G401.6 (cell line): ENCODE measurements around the gene MYLK3.
"Not testable (repeated sequence)": the region's sequence is repeated elsewhere in the genome, so short reads cannot be mapped to it uniquely, and the experiment has no call there.

Experiments used
- FAIRE-seq: peaks from 2 replicates; lab custom pipeline; 2012; peaks lifted over from hg19 to GRCh38; lab: Jason Lieb, UNC

The MYLK3 gene

DNA sequence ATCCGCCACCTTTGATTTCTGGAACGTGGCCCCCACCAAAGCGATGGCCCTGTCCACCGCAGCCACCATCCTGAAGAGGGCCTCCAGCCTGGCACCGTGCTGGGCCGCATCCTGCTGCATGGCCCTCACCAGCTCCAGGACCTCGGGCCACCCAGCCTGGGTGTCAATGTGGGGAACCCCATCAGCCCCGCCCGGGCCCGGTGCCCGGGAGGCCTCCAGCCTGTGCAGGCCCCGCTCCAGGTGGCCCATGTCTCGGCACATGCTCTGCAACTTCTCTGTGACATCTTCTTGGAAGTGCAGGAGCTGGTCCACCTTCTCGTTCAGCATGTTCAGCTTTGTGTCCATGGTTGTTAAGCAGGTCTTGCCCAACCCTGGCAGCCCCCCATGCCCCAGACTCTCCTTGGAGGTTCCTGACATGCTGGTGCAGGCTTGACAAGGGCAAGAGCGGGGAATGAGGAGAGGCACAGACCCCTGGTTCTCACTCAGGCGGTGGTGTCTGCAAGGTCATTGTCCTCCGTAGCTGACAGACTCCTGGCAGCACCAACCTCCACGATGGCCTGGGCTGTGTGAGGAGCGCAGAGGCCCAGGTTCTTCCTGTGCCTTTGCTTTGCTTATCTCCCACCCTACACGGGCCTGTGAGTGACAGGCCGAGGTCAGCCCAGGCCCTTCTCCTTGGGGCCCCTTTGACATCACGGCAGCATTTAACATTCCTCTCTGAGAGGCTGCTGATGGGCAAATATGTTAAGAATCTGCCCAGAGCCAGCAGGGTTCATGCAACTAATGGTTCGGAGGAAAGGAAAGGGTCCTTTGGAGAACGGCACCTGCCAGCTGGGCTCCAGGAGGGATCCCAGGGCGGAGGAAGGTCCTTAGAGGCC, at the start of gene MYLK3:
MYLK3 (minus strand) TSS at position 568 of the 875 bp plus-strand sequence; CDS start at position 417, 151 bp downstream.
- peak; percentile 95 for FAIRE-seq

GRCh38 chr16:46797501-46797900, 49.4 kb upstream of the MYLK3 start:
- FAIRE-seq: no peak

GRCh38 chr16:46796764-46797269, 48.7 kb upstream of the MYLK3 start:
- peak; percentile 19 for FAIRE-seq

- peak; percentile 17 for FAIRE-seq
These were observed 45.7 kb upstream of the MYLK3 start for GRCh38 chr16:46793841-46794240.

- FAIRE-seq: no peak
These were observed 42.6 kb upstream of the MYLK3 start for GRCh38 chr16:46790599-46791270.

GRCh38 chr16:46789499-46790414, 41.6 kb upstream of the MYLK3 start:
- no peak for FAIRE-seq

GRCh38 chr16:46788891-46789474, 40.8 kb upstream of the MYLK3 start:
- FAIRE-seq: no peak

DNA sequence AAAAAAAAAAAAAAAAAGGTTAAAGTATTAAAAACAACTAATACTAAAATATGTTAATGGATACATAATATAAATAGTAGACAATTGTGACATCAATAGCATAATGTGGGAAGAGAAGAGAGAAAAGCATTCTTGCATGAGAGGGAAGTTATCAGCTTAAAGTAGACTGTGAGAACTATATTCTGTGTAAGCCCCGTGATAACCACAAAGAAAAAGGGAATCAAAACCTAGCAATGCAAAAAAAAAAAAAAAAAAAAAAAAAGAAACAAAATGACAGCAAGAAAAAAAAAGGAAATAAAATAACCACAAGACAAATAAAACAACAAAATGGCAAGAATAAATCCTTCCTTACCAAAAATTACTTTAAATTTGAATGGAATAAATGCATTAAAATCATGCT, 39.8 kb upstream of the MYLK3 start:
- FAIRE-seq: peak; percentile 64

DNA sequence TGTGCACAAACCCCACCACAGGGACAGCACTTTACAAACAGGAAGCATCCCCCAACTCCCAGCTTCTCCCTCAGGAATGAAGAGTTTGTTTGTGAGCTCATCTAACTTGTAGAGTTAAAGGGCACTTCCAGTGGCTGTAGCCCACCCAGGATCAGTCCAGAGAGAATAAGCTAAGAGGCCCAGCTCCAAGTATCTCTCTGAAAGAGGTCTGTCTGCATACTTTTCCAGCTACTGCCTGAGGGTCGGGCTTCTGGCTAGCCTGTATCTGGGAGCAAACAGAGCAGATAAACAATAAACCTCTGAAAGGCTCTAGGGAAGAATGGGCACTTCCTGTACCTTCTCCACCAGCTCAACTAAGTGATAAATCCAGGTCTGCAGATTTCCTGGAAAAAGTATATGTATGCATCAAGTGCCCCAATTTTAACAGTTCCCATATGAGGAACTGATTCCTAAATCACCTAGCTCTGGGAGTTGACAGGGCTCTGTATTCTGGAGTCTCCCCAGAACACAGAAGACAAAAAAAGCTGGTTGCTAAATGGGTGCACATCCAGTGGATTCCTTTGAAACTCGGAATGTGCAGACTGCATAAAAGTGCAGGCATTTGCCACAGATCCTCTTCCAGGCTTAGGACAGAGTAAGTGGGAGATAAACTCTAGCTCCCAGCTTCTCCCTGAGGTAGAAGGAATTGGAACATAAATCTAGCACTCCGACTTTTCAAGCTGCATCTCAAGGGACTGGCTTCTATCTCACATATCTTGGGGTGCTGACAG, 37.1 kb upstream of the MYLK3 start:
- FAIRE-seq: no peak

GRCh38 chr16:46784569-46784968, 36.4 kb upstream of the MYLK3 start:
- not testable (repeated sequence) for FAIRE-seq

GRCh38 chr16:46783800-46784199, 35.7 kb upstream of the MYLK3 start:
- no peak for FAIRE-seq

DNA sequence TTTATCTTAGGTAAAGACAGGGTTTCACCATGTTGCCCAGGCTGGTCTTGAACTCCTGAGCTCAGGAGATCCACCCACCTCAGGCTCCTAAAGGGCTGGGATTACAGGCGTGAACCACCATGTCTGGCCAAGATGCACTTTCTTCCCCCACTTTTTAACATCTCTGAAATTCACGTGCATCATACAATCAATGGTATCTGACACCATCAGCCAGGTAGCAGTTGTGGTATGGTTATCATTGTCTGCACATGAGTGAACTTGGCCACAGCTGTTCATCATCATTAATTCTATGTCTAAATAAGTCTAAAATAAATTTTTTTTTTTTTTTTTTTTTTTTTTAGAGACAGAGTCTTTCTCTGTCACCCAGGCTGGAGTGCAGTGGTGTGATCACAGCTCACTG, 34.2 kb upstream of the MYLK3 start:
- FAIRE-seq: no peak

DNA sequence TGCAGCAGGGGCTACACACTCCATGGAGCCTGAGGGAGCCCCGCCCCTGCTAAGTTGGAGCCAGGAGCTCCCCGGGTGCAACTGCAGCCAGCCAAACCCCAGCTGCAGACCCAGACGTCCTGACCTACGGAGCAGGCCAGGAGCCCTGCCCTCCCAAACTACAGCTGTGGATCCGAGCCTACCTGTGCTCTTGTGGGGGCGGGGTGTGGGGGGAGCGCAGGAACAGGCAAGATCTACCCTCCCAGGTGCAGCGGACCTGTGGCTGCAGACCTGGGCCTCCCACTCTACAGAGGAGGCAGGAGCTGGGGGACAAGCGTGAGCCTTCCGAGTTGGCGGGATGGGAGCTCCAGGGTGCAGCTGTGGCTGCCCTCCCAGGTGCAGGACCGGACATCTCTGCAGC, 29.7 kb upstream of the MYLK3 start:
- no peak for FAIRE-seq

DNA sequence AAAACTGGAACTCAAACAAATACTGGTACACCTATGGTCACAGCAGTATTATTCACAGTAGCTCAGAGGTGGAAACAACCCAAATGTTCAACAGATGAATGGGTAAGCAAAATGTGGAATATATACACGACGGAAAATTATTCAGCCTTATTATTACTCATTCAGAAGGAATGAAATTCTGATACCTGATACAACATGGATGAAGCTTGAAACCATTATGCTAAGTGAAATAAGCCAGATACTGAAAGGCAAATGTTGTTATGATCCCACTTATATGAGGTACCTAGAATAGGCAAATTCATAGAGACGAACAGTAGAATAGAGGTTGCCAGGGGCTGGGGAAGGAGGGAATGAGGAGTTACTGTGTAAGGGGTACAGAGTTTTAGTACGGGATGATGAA, 27.1 kb upstream of the MYLK3 start:
- no peak for FAIRE-seq

DNA sequence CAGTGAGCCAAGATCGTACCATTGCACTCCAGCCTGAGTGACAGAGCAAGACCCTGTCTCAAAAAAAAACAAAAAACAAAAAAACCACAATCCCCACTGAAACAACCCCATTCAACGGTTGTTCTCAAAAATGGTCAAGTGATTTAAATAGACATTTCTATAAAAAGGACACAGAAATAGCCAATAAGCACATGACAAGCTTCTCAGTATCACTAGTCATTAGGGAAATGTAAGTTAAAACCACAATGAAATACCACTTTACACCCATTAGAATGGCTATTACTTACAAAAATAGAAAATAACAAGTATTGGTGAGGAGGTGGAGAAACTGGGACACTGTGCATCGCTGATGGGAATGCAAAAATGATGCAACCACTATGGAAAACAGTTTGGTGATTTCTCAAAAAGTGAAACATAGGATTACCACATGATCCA, 26.6 kb upstream of the MYLK3 start:
- no peak for FAIRE-seq

DNA sequence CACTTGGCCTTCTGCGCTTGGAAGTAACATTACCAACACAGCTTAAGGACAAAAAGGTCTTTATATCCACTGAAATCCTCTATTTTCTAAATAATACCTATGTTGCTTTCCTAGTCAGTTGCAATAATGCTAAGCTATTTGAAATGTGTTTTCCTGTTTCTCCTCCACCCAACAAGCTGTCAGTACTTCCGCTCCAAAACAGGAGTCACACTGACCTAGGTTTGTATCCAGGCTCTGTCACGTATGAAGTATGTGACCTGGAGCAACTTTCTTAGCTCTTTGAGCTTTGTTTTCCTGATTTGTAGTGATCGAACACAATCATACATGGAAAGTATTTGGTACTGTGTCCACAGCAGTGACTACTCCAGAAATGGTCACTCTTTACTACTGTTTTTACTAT, 24.3 kb upstream of the MYLK3 start:
- no peak for FAIRE-seq

DNA sequence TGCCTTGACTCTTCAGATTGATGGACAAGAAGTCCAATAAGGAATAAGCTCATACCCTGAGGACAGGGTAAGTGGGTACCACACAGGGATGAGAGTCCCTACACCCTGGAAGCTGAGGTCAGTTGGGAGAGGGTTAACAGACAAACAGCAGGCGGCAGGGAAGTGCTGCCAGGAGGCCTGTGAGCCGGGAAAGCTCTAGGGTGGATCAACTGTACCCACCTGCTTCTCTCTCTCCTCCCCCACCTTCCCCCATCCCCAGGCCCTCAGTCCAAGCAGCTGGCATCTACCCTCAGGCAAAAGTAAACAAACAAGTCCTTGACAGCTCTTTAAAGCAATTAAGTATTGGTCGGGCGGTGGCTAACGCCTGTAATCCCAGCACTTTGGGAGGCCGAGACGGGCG, 20.7 kb upstream of the MYLK3 start:
- no peak for FAIRE-seq

DNA sequence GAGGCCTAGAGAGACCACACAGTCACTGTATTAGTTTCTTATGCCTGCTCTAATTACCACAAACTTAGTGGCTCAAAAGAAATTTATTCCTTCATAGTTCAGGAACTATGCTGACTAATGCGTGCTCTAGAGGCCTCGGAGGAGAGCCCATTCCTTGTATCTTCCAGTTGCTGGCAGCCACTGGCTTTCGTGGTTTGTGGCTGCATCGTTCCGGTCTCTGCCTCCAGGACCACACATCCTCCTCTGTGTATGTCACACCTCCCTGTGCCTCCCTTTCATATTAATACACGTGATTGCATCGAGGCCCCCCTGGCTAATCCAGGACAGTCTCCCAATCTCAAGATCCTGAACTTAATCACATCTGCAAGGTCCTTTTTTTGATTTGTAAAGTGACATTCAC, 16.9 kb upstream of the MYLK3 start:
- FAIRE-seq: no peak

DNA sequence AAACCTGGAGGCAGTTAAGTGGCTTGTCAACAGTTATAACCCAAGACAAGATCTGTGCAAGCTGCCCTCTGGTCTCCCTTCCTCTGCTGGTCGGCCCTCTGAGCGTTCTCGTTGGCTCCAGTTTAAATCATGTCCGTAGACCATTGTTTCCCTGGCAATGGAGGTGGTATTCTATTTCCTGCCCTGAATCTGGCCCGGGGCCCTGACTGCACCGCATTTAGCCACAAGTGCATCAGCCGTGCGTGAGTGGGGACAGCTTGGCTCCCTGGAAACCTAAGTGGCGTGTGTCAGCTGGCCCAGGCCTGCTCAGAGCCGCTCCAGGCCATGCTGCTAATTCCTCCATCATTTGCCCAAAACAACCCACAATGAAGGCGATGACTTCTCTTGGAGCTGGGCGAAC, 15.0 kb upstream of the MYLK3 start:
- no peak for FAIRE-seq

- no peak for FAIRE-seq
These were observed 14.4 kb upstream of the MYLK3 start for GRCh38 chr16:46762583-46762982.

GRCh38 chr16:46759309-46759708, 11.2 kb upstream of the MYLK3 start:
- no peak for FAIRE-seq
